ENCODE results near the gene NUP54. TPM values are rescaled to one million over a fixed set of nuclear protein-coding genes. Genes with fewer than 3 reads are reported as not detected.

NUP54 gene
- polyA plus RNA-seq, 4 donors: 61.7 to 97.9 (median 78.8) TPM

DNA sequence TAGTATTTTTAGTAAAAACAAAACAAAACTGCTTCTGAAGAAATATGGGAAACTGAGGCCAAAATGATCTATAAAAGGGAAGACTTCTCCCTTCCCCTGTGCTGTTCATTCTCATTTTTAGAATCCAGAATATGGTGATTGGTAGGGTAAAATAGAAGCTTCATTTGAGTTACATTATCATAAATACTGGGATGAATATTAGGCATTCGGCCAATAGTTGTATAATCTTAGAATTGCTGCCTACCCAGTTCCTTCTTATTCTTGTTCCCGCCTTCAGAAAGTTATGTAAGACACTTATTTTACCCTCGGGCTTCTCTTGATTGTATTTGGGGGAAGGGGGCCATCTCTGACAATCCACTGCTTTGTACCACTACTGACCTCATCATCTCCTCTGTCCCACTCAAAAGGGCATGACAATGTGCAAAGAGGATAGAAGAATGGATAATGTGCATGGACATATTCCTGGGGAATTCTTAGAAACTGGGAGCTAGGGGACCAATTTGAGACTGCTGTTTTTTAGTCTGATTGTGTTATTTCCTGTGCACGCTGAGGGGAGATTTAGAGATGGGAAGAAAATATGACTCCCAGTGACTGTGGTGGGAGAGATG is 73.1 kb downstream of the NUP54 start:
- no peak for DNase-seq (ENCODE audit: low read depth in 4 of 4, low spot score in 2 of 4)

DNA sequence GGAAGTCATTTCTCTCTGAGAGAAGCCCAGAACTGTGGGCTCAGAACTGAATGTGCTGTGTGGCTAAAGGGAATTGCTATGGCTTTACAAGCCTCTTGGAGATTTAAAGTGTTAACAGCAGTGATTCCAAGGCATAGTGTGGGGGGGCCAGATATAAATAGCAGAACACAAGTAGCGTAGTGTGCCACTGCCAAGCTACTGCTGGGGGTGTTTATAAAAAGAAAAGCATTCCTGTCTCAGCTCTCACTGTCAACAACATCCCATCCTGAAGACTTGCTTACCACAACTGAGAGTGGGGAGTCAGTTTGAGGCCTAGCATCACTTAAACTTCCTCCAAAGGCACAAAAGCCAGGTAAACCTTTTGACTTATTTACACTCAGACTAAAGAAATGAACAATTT is 73.7 kb downstream of the NUP54 start, which contains the start of gene ART3:
Gene ART3 (plus strand): TSS at position 242 of the 400 bp plus-strand sequence. CDS start 1,181 bp downstream, outside the sequence.
- no peak for DNase-seq (ENCODE audit: low read depth in 4 of 4, low spot score in 2 of 4)

DNA sequence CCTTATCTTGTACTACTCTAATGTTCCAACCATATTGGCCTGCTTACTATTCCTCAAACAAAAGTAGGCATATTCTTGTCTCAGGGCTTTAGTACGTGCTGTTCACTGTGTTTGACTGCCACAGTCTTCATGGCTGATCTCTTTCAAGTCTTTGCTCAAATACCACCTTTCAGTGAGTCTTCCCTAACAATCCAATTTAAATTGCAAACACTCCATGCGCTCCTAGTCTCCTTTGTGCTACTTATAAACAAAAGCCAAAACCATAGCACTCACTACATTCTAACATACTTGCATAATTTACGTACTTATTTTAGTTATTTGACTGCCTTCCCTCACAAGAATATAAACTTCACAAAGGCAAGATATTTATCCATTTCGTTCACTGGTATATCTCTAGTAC is 75.4 kb downstream of the NUP54 start:
- DNase-seq (ENCODE audit: low read depth in 4 of 4, low spot score in 2 of 4): no peak

GRCh38 chr4:76067652-76068286 is 80.4 kb downstream of the NUP54 start:
- DNase-seq (ENCODE audit: low read depth in 4 of 4, low spot score in 2 of 4): peak in 3 of 4 donors; percentile 24 to 66 (median 41)

DNA sequence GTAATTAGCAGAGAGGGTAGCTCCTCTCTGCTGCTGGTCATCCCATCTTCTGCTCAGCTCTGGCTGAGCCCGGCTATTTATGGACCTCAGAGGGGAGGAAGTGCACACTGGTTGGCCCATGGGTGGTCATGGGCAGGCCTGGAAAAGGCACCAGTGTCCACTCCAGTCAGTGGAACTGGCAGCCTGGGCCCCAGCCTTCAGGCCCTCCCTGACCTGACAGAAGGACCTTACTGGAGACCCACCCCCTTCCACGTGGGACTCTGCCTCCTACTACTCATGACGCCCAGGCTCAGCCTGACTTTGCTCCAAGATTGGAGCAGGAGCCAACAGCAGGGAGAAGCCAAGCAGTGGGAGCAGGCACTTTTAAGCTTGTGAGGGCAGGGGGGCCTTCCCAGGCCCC is 81.7 kb downstream of the NUP54 start:
- DNase-seq (ENCODE audit: low read depth in 4 of 4, low spot score in 2 of 4): no peak

Other genes starting within 250 kb of the NUP54 start
- under 1 TPM in 2 of 4 donors, not detected in 2; 0.25 to 0.56 TPM for gene PPEF2, start 245.9 kb downstream of the NUP54 start, polyA plus RNA-seq (ENCODE audit: insufficient read length in 4 of 4)
- gene NAAA, start 207.4 kb downstream of the NUP54 start, polyA plus RNA-seq (ENCODE audit: insufficient read length in 4 of 4): 10 to 100 TPM; 13.4 to 16.3 (median 13.9) TPM
- gene SDAD1, start 157.5 kb downstream of the NUP54 start, polyA plus RNA-seq (ENCODE audit: insufficient read length in 4 of 4): 10 to 100 TPM; 39.2 to 51.4 (median 45.4) TPM
- under 1 TPM; 0.07 to 0.13 (median 0.10) TPM for gene CXCL9, start 140.9 kb downstream of the NUP54 start, polyA plus RNA-seq (ENCODE audit: insufficient read length in 4 of 4)
- 1 to 10 TPM; 3.9 to 6.7 (median 5.2) TPM for gene CXCL10, start 124.9 kb downstream of the NUP54 start, polyA plus RNA-seq (ENCODE audit: insufficient read length in 4 of 4)
- gene CXCL11, start 112.3 kb downstream of the NUP54 start, polyA plus RNA-seq (ENCODE audit: insufficient read length in 4 of 4): under 1 TPM; 0.17 to 0.38 (median 0.29) TPM
- under 1 TPM; 0.35 to 0.82 (median 0.50) TPM for gene ART3, start 73.7 kb downstream of the NUP54 start, polyA plus RNA-seq (ENCODE audit: insufficient read length in 4 of 4)
- 100 to 1,000 TPM; 141 to 195 (median 170) TPM for gene SCARB2, start 65.4 kb upstream of the NUP54 start, polyA plus RNA-seq (ENCODE audit: insufficient read length in 4 of 4)
- 10 to 100 TPM in 1 of 4 donors, 1 to 10 TPM in 3; 6.0 to 10.2 (median 7.9) TPM for gene FAM47E, start 103.3 kb upstream of the NUP54 start, polyA plus RNA-seq (ENCODE audit: insufficient read length in 4 of 4)
- 1 to 10 TPM; 1.5 to 2.2 (median 1.8) TPM for gene STBD1, start 158.3 kb upstream of the NUP54 start, polyA plus RNA-seq (ENCODE audit: insufficient read length in 4 of 4)

All from left renal cortex interstitium (tissue), 4 donors.